Liver (tissue), 9 donors: Measurements from ENCODE around the gene ARHGAP19. TPM values are rescaled to one million over a fixed set of nuclear protein-coding genes. Genes with fewer than 3 reads are reported as not detected.

Source experiments
- DNase-seq: peaks from one replicate; pipeline ENCODE4 v3.0.0-alpha.2; 2017; ENCODE audit warnings: low spot score
- H3K27ac ChIP-seq, 2 donors: one replicate each; pipeline ENCODE4 v1.7.0; 2013; ENCODE audit warnings: inconsistent platforms in 2 of 2, low read length in 2 of 2, control low read depth in 1 of 2, low read depth in 1 of 2, mild to moderate bottlenecking in 1 of 2
- H3K27me3 ChIP-seq, 4 donors: one replicate each; pipeline versions ENCODE4 v1.6.1 to v1.7.0; 2013; ENCODE audit warnings: low read length in 3 of 4, inconsistent platforms in 1 of 4, mild to moderate bottlenecking in 1 of 4, moderate library complexity in 1 of 4; ENCODE audit not compliant: control insufficient read depth in 4 of 4, insufficient read depth in 4 of 4
- H3K36me3 ChIP-seq, 4 donors: one replicate each; pipeline versions ENCODE4 v1.6.1 to v1.7.0; 2013; ENCODE audit warnings: low read length in 3 of 4, mild to moderate bottlenecking in 3 of 4, low read depth in 1 of 4, moderate library complexity in 1 of 4; ENCODE audit not compliant: control insufficient read depth in 4 of 4, insufficient read depth in 3 of 4
- H3K4me1 ChIP-seq, 4 donors: one replicate each; pipeline versions ENCODE4 v1.6.1 to v1.7.0; 2013; ENCODE audit warnings: low read length in 3 of 4, mild to moderate bottlenecking in 3 of 4, moderate library complexity in 1 of 4; ENCODE audit not compliant: control insufficient read depth in 4 of 4, insufficient read depth in 4 of 4
- H3K4me3 ChIP-seq, 3 donors: one replicate each; pipeline versions ENCODE4 v1.6.1 to v1.7.0; 2013; ENCODE audit warnings: low read length in 3 of 3, control low read depth in 1 of 3, low read depth in 1 of 3, mild to moderate bottlenecking in 1 of 3
- H3K9ac ChIP-seq, 2 donors: one replicate each; pipeline ENCODE4 v1.7.0; 2013; ENCODE audit warnings: low read length in 2 of 2, mild to moderate bottlenecking in 2 of 2, moderate library complexity in 2 of 2, control low read depth in 1 of 2, low read depth in 1 of 2
- H3K9me3 ChIP-seq, 4 donors: one replicate each; pipeline versions ENCODE4 v1.6.1 to v1.7.0; 2013; ENCODE audit warnings: low read length in 3 of 4; ENCODE audit not compliant: control insufficient read depth in 4 of 4
- EGR1 ChIP-seq, 2 donors: IDR thresholded peaks; 2 replicates each; pipeline ENCODE4 v1.6.1; 2016 to 2018; ENCODE audit warnings: antibody characterized with exemption in 2 of 2, low read depth in 2 of 2
- FOXA2 ChIP-seq: IDR thresholded peaks from 2 replicates; pipeline ENCODE4 v1.6.1; 2016; ENCODE audit warnings: antibody characterized with exemption
- GABPA ChIP-seq, 2 donors: IDR thresholded peaks in 1 of 2; conservative IDR thresholded peaks in 1 of 2; 2 replicates each; pipeline ENCODE4 v1.6.1; 2016; ENCODE audit warnings: antibody characterized with exemption in 2 of 2, mild to moderate bottlenecking in 1 of 2, moderate library complexity in 1 of 2
- JUND ChIP-seq, 2 donors: IDR thresholded peaks; 2 replicates each; pipeline ENCODE4 v1.6.1; 2016; ENCODE audit warnings: antibody characterized with exemption in 2 of 2
- MAX ChIP-seq: IDR thresholded peaks from 2 replicates; pipeline ENCODE4 v1.6.1; 2016; ENCODE audit warnings: antibody characterized with exemption
- NR2F2 ChIP-seq: IDR thresholded peaks from 2 replicates; pipeline ENCODE4 v1.6.1; 2016; ENCODE audit warnings: antibody characterized with exemption
- REST ChIP-seq: IDR thresholded peaks from 2 replicates; pipeline ENCODE4 v1.6.1; 2016; ENCODE audit warnings: antibody characterized with exemption, mild to moderate bottlenecking
- SP1 ChIP-seq: IDR thresholded peaks from 2 replicates; pipeline ENCODE4 v1.6.1; 2018; ENCODE audit warnings: antibody characterized with exemption, mild to moderate bottlenecking
- TAF1 ChIP-seq: conservative IDR thresholded peaks from 2 replicates; pipeline ENCODE4 v1.6.1; 2016; ENCODE audit warnings: antibody characterized with exemption, mild to moderate bottlenecking
- ZBTB33 ChIP-seq: IDR thresholded peaks from 2 replicates; pipeline ENCODE4 v1.6.1; 2016; ENCODE audit warnings: antibody characterized with exemption
- WGBS: extraction: QIAGEN DNeasy Blood & Tissue Kit; methylation state at CpG from one replicate; pipeline ENCODE4 v1.1.7; 2013; 5-methylcytosine and 5-hydroxymethylcytosine counted together
- polyA plus RNA-seq, 2 donors: library from polyadenylated mRNA; stranded (reverse) in 1 of 2; unstranded in 1 of 2; fragments of 200-250 nt in 1 of 2; fragments of >200 nt in 1 of 2; fragmentation: Nextera tagmentation in 1 of 2; extraction: Ambion mirVana in 1 of 2; gene quantifications; one replicate each; pipeline versions ENCODE4 v1.2.1 to v1.2.3, GENCODE V29; 2013 to 2015
- total RNA-seq, 2 donors: library from RNA; depleted of rRNA; stranded (reverse); fragments of >200 nt; gene quantifications; one replicate each; pipeline ENCODE4 v1.2.3, GENCODE V29; 2014
- donor health status: healthy.
- donor health status: healthy.
- donor health status: healthy.
- donor health status: healthy.
- donor health status: healthy.

ARHGAP19 gene
- total and polyA plus RNA-seq, 4 donors = 1.6 to 23.4 (median 3.6) TPM

- DNase-seq = no peak
- Histone ChIP-seq H3K36me3 (no peaks in the 10 kb centered on the region), H3K4me3 (no peak overlapping the region), H3K9me3 (no peaks in the 10 kb centered on the region), H3K9ac (no peak overlapping the region), H3K4me1 (no peaks in the 10 kb centered on the region), H3K27ac (no peak overlapping the region), H3K27me3 (peaks cover 0 to 7% (median 0%) of the 10 kb centered on the region in 4 donors)
- TF ChIP-seq GABPA (IDR thresholded peaks at IDR 0.05 in 1 of 2, conservative IDR thresholded peaks at IDR 0.05 in 1 of 2) (no peak), EGR1 (IDR thresholded peaks at IDR 0.05; ENCODE audit: low read depth in 2 of 2) (no peak), FOXA2 (no peak), ZBTB33 (no peak)
- 77% methylated on average over 5 of the region's 5 CpGs for WGBS
Measured at GRCh38 chr10:97176226-97176625, 116.2 kb downstream of the ARHGAP19 start.

GRCh38 chr10:97175586-97175985 lies 116.9 kb downstream of the ARHGAP19 start:
- peaks cover 0 to 7% (median 0%) of the 10 kb centered on the region in 4 donors for H3K27me3 ChIP-seq
- H3K9me3 ChIP-seq = no peaks in the 10 kb centered on the region
- H3K36me3 ChIP-seq = no peaks in the 10 kb centered on the region
- H3K4me1 ChIP-seq = no peaks in the 10 kb centered on the region
- 93% methylated on average over 4 of the region's 4 CpGs for WGBS
- H3K27ac ChIP-seq = no peak overlapping the region
- no peak for DNase-seq
- no peak overlapping the region for H3K9ac ChIP-seq
- H3K4me3 ChIP-seq = no peak overlapping the region
- TF ChIP-seq NR2F2 (no peak), GABPA (IDR thresholded peaks at IDR 0.05 in 1 of 2, conservative IDR thresholded peaks at IDR 0.05 in 1 of 2) (no peak), REST (no peak), JUND (IDR thresholded peaks at IDR 0.05) (no peak), TAF1 (no peak)

- H3K36me3 ChIP-seq = no peaks in the 10 kb centered on the region
- H3K27ac ChIP-seq = no peak overlapping the region
- H3K4me1 ChIP-seq = no peaks in the 10 kb centered on the region
- H3K9me3 ChIP-seq = no peaks in the 10 kb centered on the region
- TF ChIP-seq GABPA (IDR thresholded peaks at IDR 0.05 in 1 of 2, conservative IDR thresholded peaks at IDR 0.05 in 1 of 2) (no peak), JUND (IDR thresholded peaks at IDR 0.05) (no peak), TAF1 (no peak), MAX (no peak), SP1 (no peak)
- H3K27me3 ChIP-seq = peaks cover 0 to 7% (median 0%) of the 10 kb centered on the region in 4 donors
- no peak for DNase-seq
- H3K9ac ChIP-seq = no peak overlapping the region
- no peak overlapping the region for H3K4me3 ChIP-seq
Measured at GRCh38 chr10:97174941-97175340, 117.5 kb downstream of the ARHGAP19 start.
